ENCODE measurements around the gene TAC3.
"Not testable (repeated sequence)": the region's sequence is repeated elsewhere in the genome, so short reads cannot be mapped to it uniquely, and the experiment has no call there.

The TAC3 gene

DNA sequence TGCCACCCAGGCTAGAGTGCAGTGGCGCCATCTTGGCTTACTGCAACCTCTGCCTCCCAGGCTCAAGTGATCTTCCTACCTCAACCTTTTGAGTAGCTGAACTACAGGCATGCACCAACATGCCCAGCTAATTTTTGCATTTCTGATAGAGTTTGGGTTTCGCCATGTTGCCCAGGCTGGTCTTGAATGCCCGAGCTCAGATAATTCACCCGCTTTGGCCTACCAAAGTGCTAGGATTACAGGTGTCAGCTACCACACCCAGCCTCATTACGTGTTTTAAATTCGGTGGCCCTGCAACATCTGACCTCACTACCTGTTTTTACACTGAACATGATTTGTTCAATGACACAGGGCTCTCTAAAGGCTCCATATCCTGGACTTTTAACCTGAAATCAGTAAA lies 36.1 kb downstream of the TAC3 start:
- no peak for DNase-seq

DNA sequence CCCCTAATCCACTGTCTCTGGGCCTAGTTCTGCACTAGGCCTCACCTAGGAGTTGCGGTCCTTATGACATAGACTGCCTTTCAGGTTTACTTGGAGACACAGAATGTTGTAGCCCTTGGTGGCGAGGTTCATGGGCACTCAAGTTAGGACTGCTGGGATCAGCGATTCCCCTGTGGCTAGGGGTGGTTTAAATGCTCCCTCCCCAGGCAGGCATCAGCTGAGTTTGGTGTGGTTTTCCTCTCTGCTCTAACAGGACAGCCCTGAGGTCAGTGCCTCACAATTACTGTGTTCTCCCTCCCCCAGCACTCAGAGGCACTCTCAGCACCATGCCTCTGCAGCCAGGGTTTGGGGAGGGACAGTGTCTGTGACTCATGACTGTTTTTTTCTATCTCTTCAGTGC lies 36.7 kb downstream of the TAC3 start:
- DNase-seq = no peak

- DNase-seq = no peak
Observed at GRCh38 chr12:56978397-56979138, 37.8 kb downstream of the TAC3 start.

- not testable (repeated sequence) for DNase-seq
Observed at GRCh38 chr12:56977361-56977760, 39.0 kb downstream of the TAC3 start.

GRCh38 chr12:56974224-56974623 lies 42.1 kb downstream of the TAC3 start:
- not testable (repeated sequence) for DNase-seq

DNA sequence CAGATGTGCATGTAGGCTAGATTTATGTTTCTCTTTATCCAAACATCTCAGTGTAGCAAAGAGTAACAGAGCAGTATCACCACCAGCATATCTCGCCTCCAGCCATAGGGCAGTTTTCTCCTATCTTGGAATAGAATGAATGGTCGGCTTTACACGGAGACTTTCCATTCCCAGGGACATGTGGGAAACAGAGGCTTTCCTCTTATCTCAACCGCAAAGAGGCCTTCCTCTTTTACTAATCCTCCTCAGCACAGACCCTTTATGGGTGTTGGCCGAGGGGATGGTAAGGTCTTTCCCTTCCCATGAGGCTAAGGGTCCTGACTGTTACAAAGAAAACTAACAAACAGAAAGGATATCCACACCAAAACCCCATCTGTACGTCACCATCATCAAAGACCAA lies 47.4 kb downstream of the TAC3 start:
- not testable (repeated sequence) for DNase-seq

DNA sequence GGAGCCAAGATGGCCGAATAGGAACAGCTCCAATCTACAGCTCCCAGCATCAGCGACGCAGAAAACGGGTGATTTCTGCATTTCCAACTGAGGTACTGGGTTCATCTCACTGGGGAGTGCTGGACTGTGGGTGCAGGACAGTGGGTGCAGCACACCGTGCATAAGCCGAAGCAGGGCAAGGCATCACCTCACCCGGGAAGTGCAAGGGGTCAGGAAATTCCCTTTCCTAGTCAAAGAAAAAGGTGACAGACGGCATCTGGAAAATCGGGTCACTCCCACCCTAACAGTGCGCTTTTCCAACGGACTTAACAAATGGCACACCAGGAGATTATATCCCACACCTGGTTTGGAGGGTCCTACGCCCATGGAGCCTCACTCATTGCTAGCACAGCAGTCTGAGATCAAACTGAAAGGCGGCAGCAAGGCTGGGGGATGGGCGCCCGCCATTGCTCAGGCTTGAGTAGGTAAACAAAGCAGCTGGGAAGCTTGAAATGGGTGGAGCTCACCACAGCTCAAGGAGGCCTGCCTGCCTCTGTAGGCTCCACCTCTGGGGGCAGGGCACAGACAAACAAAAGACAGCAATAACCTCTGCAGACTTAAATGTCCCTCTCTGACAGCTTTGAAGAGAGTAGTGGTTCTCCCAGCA lies 50.2 kb downstream of the TAC3 start:
- DNase-seq = not testable (repeated sequence)

DNA sequence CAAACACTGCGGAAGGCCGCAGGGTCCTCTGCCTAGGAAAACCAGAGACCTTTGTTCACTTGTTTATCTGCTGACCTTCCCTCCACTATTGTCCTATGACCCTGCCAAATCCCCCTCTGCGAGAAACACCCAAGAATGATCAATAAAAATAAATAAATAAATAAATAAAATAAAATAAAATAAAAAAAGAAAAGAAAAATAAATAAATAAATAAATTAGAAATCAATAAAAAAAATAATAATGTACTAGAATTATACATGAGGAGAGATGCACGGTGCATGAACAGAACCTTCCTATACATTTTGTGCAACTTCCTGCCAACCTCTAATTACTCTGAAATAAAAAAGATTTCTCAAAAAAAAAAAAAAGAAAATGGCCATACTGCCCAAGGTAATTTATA lies 51.2 kb downstream of the TAC3 start:
- DNase-seq = not testable (repeated sequence)

DNA sequence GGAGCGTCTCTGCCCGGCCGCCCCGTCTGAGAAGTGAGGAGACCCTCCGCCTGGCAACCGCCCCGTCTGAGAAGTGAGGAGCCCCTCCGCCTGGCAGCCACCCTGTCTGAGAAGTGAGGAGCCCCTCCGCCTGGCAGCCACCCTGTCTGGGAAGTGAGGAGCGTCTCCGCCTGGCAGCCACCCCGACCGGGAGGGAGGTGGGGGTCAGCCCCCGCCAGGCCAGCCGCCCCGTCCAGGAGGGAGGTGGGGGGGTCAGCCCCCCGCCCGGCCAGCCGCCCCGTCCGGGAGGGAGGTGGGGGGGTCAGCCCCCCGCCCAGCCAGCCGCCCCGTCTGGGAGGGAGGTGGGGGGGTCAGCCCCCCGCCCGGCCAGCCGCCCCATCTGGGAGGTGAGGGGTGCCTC lies 52.8 kb downstream of the TAC3 start:
- DNase-seq = not testable (repeated sequence)

GRCh38 chr12:56962247-56962646 lies 54.1 kb downstream of the TAC3 start:
- not testable (repeated sequence) for DNase-seq
